Measurements from ENCODE around the gene RAB5A. TPM values are rescaled to one million over a fixed set of nuclear protein-coding genes. Genes with fewer than 3 reads are reported as not detected.
"Not testable (repeated sequence)": the region's sequence is repeated elsewhere in the genome, so short reads cannot be mapped to it uniquely, and the experiment has no call there.

The RAB5A gene
- total RNA-seq, 2 experiments from 2014 or later = 43.5 to 48.0 TPM

DNA sequence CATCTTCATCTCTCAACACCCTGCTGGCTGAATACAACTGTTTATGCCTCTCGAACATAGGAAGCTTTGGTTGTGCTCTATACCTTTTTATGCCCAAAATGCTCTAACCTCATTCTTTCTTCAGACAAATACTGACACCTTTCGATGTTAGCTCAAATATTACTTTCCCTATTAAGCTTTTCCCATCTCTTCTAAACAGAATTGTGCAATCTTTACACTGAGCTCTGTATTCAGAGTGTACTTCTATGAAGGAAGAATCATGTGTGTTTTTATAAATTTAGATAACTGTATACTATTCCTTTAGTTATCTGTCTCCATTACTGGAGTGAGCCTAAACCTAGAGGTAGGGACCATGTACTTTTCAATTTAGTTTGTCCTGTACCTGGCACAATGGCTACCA lies 14.5 kb upstream of the RAB5A start:
- CTCF ChIA-PET = interaction anchor here (1.4 kb wide), 1 partner anchor 10 kb away, joined by 3 read pairs; no protein-coding TSS in a partner anchor
- no peak for DNase-seq
- Mint-ChIP-seq H3K36me3 (ENCODE audit: low read depth) (no peaks in the 10 kb centered on the region), H3K4me1 (peaks cover 27% of the 10 kb centered on the region), H3K27ac (no peak overlapping the region), H3K27me3 (peaks cover 6% of the 10 kb centered on the region), H3K9me3 (no peaks in the 10 kb centered on the region), H3K4me3 (no peak overlapping the region)
- POLR2A ChIA-PET = no interaction called here

DNA sequence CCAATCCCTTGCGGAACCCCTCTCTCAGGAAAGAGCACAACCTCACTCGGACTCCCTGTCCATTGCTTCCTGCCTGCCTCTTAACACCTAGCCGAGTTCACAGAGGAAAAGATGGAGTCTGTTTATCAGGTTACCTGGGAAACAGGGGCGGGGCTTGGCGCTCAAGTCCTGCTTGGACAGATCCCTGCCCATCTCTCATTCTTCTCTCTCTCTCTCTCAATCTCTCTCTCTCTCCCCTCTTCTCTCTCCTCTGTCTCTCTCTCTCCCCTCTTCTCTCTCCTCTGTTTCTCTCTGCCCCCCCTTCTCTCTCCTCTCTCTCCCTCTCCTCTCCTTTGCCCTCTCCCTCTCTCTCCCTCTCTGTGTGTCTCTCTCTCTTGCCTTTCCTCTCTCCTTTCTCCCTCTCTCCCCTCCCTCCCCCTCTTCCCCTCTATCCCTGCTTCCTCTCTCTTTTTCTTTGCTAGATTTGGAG lies 12.8 kb upstream of the RAB5A start, which contains the start of gene EFHB:
Gene EFHB, minus strand, starts transcription at position 120 of the 469 bp plus-strand sequence. CDS start 199 bp downstream, outside the sequence.
- Mint-ChIP-seq H3K9me3 (no peaks in the 10 kb centered on the region), H3K4me3 (no peak within 1 kb of the TSS), H3K36me3 (ENCODE audit: low read depth) (no peaks in the 10 kb centered on the region), H3K4me1 (peaks cover 32% of the 10 kb centered on the region), H3K27me3 (peaks cover 6% of the 10 kb centered on the region), H3K27ac (no peak within 1 kb of the TSS)
- POLR2A ChIA-PET = no interaction called here
- CTCF ChIA-PET = interaction anchor here (2.0 kb wide), 1 partner anchor 11 kb away, joined by 5 read pairs; no protein-coding TSS in a partner anchor
- peak; percentile 16 for DNase-seq

DNA sequence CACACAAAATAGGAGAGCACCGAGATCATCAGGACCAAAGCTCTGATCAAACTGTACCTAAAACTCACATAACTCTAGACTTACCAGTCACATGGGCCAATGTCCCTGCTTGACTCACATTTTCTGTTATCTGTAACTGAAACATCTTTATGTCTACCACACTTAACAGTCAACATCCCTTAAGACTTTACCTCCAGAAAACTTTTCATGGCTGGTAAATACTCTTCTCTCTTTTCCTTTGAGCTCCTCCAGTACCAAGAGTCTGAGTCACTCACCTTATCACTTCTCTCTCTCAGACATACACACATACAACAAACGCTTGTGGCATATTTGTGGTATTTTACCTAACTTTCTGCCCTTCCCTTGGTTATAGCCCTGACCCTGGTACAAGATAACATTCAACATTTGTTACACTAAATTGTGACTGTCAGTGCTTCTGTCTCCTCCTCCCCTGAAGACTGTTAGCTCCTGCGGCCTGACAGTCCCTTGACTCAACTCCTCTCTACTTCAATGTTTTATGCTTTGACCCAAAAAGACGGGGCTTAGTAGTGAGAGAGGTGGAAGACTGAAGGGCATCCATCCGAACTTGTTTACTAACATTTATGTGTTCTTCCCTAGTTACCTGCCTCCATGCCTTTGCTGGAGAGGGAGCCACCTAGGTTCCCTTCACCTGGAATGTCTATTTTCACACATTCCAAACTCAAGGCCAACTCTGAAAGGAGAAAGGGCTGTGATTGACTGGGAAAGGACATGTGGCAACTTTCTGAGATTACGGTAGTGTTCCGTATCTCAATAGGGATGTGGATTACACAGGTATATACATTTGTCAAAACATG lies 9.2 kb upstream of the RAB5A start:
- H3K27ac Mint-ChIP-seq = no peak overlapping the region
- POLR2A ChIA-PET = no interaction called here
- H3K36me3 Mint-ChIP-seq (ENCODE audit: low read depth) = peaks cover 2% of the 10 kb centered on the region
- peaks cover 5% of the 10 kb centered on the region for H3K9me3 Mint-ChIP-seq
- CTCF ChIA-PET = interaction anchor here (0.6 to 1.1 kb wide), 6 partner anchors 8 to 115 kb away, joined by 3 to 5 read pairs (median 4); no protein-coding TSS in a partner anchor
- peaks cover 6% of the 10 kb centered on the region for H3K27me3 Mint-ChIP-seq
- H3K4me1 Mint-ChIP-seq = peaks cover 16% of the 10 kb centered on the region
- H3K4me3 Mint-ChIP-seq = no peak overlapping the region
- DNase-seq = no peak

DNA sequence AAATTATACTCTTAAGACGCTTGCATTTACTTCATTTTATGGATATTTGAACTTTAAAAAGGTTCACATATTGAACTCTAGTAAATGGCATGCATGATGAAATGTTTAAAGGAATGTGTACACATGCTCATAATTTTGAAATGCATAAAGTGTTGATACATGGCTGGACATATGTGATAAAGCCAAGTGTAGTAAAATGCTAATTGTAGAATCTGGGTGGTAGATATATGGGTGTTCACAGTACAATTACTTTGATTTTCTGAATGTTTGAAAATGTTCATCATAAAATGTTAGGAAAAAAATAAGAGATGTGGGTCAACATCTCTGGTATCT lies 8.6 kb upstream of the RAB5A start:
- CTCF ChIA-PET = interaction anchor here (1.1 kb wide), 1 partner anchor 11 kb away, joined by 4 read pairs; no protein-coding TSS in a partner anchor
- POLR2A ChIA-PET = no interaction called here
- H3K4me1 Mint-ChIP-seq = peaks cover 16% of the 10 kb centered on the region

DNA sequence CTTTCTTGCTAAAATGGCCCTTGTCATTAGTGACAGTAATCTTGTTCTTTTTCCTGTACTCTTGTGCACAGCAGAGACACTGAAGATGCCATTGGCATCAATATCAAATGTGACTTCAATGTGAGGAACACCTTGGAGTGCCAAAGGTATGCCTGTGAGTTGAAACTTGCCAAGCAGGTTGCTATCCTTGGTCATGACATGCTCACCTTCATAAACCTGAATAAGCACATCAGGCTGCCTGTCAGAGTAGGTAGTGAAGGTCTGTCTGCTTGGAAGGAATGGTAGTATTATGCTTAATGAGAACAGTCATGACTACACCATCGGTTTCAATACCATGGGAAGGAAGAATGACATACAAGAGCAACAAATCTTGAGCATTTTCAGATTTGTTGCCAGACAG lies 6.3 kb upstream of the RAB5A start:
- H3K36me3 Mint-ChIP-seq (ENCODE audit: low read depth) = peaks cover 6% of the 10 kb centered on the region
- CTCF ChIA-PET = no interaction called here

More for the DNA sequence above, 8.6 kb upstream of the RAB5A start:
- DNase-seq = no peak
- H3K4me3 Mint-ChIP-seq = no peak overlapping the region
- no peak overlapping the region for H3K27ac Mint-ChIP-seq
- peaks cover 2% of the 10 kb centered on the region for H3K36me3 Mint-ChIP-seq (ENCODE audit: low read depth)
- peaks cover 5% of the 10 kb centered on the region for H3K9me3 Mint-ChIP-seq
- H3K27me3 Mint-ChIP-seq = peaks cover 5% of the 10 kb centered on the region

DNA sequence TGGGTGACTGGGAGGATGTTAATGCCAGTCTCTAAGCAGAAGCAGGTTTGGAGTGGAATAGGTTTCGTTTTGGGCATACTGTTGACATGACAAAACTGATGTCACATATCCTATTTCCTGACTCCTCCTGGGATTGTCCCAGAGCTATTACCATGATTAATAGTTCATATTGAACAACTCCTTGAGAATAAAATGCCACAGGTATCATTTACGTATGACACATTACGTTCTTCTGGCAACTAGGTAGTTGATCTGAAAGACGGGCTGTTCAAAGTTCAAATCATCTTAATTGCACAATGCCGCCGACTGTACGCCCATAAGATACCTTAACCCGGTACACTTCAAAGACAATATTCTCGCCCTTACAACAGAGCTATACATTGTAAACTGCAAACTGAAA lies 1.4 kb upstream of the RAB5A start:
- peak overlapping the region; percentile 99 for H3K27ac Mint-ChIP-seq
- POLR2A ChIA-PET = no interaction called here
- CTCF ChIA-PET = interaction anchor here (0.8 to 1.3 kb wide), 2 partner anchors 8 to 20 kb away, joined by 3 to 4 read pairs; no protein-coding TSS in a partner anchor
- no peaks in the 10 kb centered on the region for H3K9me3 Mint-ChIP-seq
- peaks cover 37% of the 10 kb centered on the region for H3K4me1 Mint-ChIP-seq
- no peaks in the 10 kb centered on the region for H3K27me3 Mint-ChIP-seq
- H3K4me3 Mint-ChIP-seq = peak overlapping the region; percentile 98
- no peak for DNase-seq
- peaks cover 10% of the 10 kb centered on the region for H3K36me3 Mint-ChIP-seq (ENCODE audit: low read depth)

More for the DNA sequence above, 6.3 kb upstream of the RAB5A start:
- H3K4me1 Mint-ChIP-seq = peaks cover 14% of the 10 kb centered on the region
- DNase-seq = no peak
- H3K27ac Mint-ChIP-seq = no peak overlapping the region
- peaks cover 5% of the 10 kb centered on the region for H3K9me3 Mint-ChIP-seq
- no peak overlapping the region for H3K4me3 Mint-ChIP-seq
- POLR2A ChIA-PET = no interaction called here
- no peaks in the 10 kb centered on the region for H3K27me3 Mint-ChIP-seq

DNA sequence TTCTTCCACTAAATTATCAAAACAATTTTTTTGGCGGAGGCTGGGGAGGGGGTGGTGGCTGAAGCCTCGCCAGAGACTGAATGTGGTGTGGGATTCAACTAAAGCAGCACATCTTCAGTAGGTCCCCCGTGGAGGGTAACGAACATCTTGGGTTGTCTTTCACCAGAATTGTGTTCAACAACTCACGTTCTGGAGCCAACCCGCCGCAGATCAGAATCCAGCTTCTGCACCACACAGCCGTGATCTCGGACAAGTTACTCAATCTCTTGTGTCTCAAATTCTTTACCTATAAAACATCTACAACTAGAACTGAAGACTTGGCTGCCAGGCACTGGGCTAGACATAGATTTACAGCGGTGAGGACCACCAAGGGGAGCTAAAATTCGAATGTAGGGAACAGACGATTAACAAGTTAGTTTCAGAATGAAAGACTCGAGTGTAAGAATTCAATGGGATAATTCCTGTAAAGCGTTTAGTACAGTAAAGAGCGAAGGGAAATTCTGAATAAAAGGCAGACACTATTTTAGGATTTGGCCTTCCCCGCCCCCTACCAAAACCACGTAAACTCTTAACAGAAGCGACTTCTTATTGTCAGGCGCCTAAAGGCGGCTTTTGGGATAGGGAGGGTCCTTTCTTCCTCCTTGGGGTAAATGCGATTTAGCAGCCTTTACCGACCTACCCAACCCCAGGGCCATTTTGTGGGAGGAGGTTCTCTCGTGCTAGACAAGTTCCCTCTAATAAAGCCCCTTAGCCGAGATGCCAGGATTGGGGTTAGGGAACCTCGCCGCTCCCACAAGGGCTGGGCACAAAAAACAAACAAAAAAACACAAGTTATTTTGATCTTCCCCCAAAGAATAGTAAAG lies 697 bp upstream of the RAB5A start:
- DNase-seq = no peak
- peaks cover 41% of the 10 kb centered on the region for H3K4me1 Mint-ChIP-seq
- POLR2A ChIA-PET = no interaction called here
- peak overlapping the region; percentile 98 for H3K4me3 Mint-ChIP-seq
- CTCF ChIA-PET = interaction anchor here (0.8 to 1.3 kb wide), 2 partner anchors 9 to 21 kb away, joined by 3 to 4 read pairs; no protein-coding TSS in a partner anchor
- H3K36me3 Mint-ChIP-seq (ENCODE audit: low read depth) = peaks cover 14% of the 10 kb centered on the region
- peak overlapping the region; percentile 99 for H3K27ac Mint-ChIP-seq
- H3K27me3 Mint-ChIP-seq = no peaks in the 10 kb centered on the region
- no peaks in the 10 kb centered on the region for H3K9me3 Mint-ChIP-seq

DNA sequence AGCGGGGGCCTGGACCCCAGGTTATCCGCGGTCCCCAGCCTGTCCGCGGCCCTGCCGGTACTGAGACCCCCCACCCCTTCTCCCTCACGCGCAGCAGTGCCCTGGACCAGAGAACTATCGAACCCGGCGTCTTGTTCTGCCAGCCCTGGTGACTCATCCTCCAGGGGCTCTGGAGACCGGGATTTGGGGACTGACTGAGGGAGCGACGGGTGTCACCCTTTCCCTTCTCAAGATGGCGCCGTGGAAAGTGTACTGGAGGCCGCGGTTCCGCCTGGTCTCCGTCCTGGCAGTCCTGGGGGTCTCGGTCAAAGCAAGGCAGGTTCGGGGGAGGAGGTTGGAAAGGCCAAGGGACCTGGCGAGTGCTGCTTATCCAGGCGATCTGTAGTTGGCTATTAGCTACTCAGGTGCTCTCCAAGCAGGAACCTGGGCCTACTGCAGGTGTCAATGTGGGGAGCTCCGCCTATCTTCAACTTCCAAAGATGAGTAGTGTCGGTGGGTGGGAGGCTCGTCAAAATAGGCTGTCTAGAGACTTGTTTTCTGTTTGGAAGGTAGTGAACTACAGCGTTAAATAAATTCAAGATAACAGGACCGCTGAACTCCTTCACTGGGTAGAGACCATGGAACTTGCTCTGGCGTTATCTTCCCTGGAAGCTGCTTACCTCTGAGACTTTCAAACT lies 790 bp downstream of the RAB5A start:
- POLR2A ChIA-PET = no interaction called here
- Mint-ChIP-seq H3K36me3 (ENCODE audit: low read depth) (peaks cover 25% of the 10 kb centered on the region), H3K4me1 (peaks cover 47% of the 10 kb centered on the region)

DNA sequence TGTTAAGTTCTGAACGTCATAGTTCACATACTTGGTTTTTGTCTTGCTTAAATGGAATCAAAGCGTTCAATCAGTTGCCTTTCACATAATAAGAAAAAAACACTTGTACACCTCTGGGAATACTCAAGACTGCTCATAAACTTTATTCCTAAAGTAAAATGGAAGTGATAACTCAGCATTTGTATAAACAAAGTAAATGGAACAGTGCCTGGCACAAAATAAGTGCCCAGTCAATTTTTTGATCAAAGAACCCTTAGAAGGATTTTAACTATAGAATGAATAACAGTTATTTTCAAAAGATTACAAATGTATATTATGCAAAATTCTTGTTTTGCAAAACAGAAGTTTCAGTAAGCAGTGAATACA lies 1.3 kb downstream of the RAB5A start:
- CTCF ChIA-PET = interaction anchor here (0.9 kb wide), 1 partner anchor 9 kb away, joined by 3 read pairs; no protein-coding TSS in a partner anchor
- peak overlapping the region; percentile 98 for H3K4me3 Mint-ChIP-seq
- peaks cover 50% of the 10 kb centered on the region for H3K4me1 Mint-ChIP-seq
- POLR2A ChIA-PET = no interaction called here
- H3K27ac Mint-ChIP-seq = peak overlapping the region; percentile 99
- H3K9me3 Mint-ChIP-seq = no peaks in the 10 kb centered on the region
- DNase-seq = no peak
- H3K27me3 Mint-ChIP-seq = no peaks in the 10 kb centered on the region
- peaks cover 27% of the 10 kb centered on the region for H3K36me3 Mint-ChIP-seq (ENCODE audit: low read depth)

More for the DNA sequence above, 790 bp downstream of the RAB5A start:
- CTCF ChIA-PET = interaction anchor here (0.9 kb wide), 1 partner anchor 9 kb away, joined by 3 read pairs; no protein-coding TSS in a partner anchor
- Mint-ChIP-seq H3K27ac (peak overlapping the region; percentile 99), H3K4me3 (peak overlapping the region; percentile 98), H3K9me3 (no peaks in the 10 kb centered on the region), H3K27me3 (no peaks in the 10 kb centered on the region)
- DNase-seq = peak; percentile 50

DNA sequence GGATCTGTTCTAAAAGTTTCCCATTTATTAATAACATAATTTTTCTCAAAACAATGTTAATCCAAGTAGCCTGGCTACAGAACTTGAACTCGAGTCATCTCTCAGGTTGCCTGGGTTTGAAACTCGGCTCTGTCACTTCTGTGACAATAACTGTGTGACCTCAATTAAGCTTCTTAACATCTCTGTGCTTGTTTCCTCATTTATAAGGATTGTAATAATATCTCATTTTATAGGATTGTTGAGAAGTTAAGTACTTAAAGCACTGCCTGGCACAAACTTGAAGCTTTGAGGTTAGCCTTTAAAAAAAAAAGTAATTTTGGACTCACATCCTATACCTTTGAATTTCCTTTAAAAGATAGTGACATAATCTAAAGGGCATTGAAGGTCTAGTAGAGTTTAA lies 3.4 kb downstream of the RAB5A start:
- no peak for DNase-seq
- no peak overlapping the region for H3K27ac Mint-ChIP-seq
- POLR2A ChIA-PET = no interaction called here
- no peak overlapping the region for H3K4me3 Mint-ChIP-seq
- H3K4me1 Mint-ChIP-seq = peaks cover 50% of the 10 kb centered on the region
- CTCF ChIA-PET = no interaction called here
- peaks cover 33% of the 10 kb centered on the region for H3K36me3 Mint-ChIP-seq (ENCODE audit: low read depth)
- no peaks in the 10 kb centered on the region for H3K9me3 Mint-ChIP-seq
- no peaks in the 10 kb centered on the region for H3K27me3 Mint-ChIP-seq

DNA sequence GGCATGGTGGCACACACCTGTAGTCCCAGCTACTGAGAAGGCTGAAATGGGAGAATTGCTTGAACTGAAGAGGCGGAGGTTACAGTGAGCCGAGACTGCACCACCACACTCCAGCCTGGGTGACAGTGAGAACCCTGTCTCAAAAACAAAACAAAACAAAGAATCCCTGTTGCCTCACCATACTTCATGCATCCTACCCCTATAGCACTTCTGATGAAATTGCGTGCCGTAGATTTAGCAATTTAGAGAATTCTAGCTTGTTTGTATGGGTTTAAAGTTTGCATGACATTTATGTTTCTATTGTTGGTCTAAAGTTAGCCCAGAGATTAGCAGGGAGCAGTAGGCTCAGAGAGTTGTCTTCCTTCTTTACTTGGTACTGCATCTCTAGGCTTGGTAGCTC lies 7.8 kb downstream of the RAB5A start:
- Mint-ChIP-seq H3K27ac (no peak overlapping the region), H3K4me3 (no peak overlapping the region), H3K4me1 (peaks cover 47% of the 10 kb centered on the region), H3K36me3 (ENCODE audit: low read depth) (peaks cover 43% of the 10 kb centered on the region), H3K9me3 (no peaks in the 10 kb centered on the region), H3K27me3 (no peaks in the 10 kb centered on the region)
- POLR2A ChIA-PET = no interaction called here
- CTCF ChIA-PET = no interaction called here
- DNase-seq = no peak

DNA sequence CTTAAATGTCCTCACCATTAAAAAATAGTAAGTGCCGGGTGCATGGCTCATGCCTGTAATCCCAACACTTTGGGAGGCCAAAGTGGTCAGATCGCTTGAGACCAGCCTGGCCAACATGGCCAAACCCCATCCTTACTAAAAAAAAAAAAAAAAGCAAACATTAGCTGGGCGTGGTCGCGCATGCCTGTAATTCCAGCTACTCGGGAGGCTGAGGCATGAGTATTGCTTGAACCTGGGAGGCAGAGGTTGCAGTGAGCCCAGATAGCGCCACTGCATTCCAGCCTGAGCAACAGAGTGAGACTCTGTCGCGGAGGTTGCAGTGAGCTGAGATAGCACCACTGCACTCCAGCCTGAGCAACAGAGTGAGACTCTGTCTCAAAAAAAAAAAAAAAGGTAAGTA lies 10.5 kb downstream of the RAB5A start:
- POLR2A ChIA-PET, DNase-seq, H3K27me3 Mint-ChIP-seq, H3K4me3 Mint-ChIP-seq, H3K27ac Mint-ChIP-seq, H3K9me3 Mint-ChIP-seq: not testable (repeated sequence)
- peaks cover 41% of the 10 kb centered on the region for H3K36me3 Mint-ChIP-seq (ENCODE audit: low read depth)
- peaks cover 40% of the 10 kb centered on the region for H3K4me1 Mint-ChIP-seq
- CTCF ChIA-PET = interaction anchor here (0.6 to 1.5 kb wide), 2 partner anchors 10 to 840 kb away, joined by 3 to 5 read pairs; no protein-coding TSS in a partner anchor

Measured in activated CD4-positive, alpha-beta T cell treated with anti-CD3 and anti-CD28 coated beads, Interleukin-2, amount 10 ng/mL, durations not matched to agents 7 days and 5 days (primary cell).